NT2/D1 (cell line): ENCODE results near the gene PLOD1.

Experiments used
- DNase-seq: peaks from one replicate; pipeline ENCODE4 v3.0.0-alpha.2; 2011; ENCODE audit warnings: low read depth, low spot score
- H3K27me3 ChIP-seq: 2 replicates; pipeline ENCODE4 v1.6.0; 2011; ENCODE audit warnings: mild to moderate bottlenecking; ENCODE audit not compliant: insufficient read length, insufficient read depth
- H3K36me3 ChIP-seq: 2 replicates; pipeline ENCODE4 v1.6.1; 2011; ENCODE audit warnings: mild to moderate bottlenecking, low read length, mixed read lengths; ENCODE audit not compliant: insufficient read depth, insufficient read length
- H3K4me1 ChIP-seq: 2 replicates; pipeline ENCODE4 v1.5.1; 2011; ENCODE audit not compliant: insufficient read depth, insufficient read length
- H3K4me3 ChIP-seq: 2 replicates; pipeline ENCODE4 v1.5.1; 2011; ENCODE audit warnings: low read depth; ENCODE audit not compliant: insufficient read length
- H3K9ac ChIP-seq: 2 replicates; pipeline ENCODE4 v1.6.0; 2011; ENCODE audit warnings: low read depth; ENCODE audit not compliant: insufficient read length
- H3K9me3 ChIP-seq: 2 replicates; pipeline ENCODE4 v1.5.1; 2011; ENCODE audit warnings: mild to moderate bottlenecking, low read length; ENCODE audit not compliant: insufficient read depth
- SUZ12 ChIP-seq: IDR thresholded peaks from 2 replicates; pipeline ENCODE4 v1.6.1; 2011; ENCODE audit not compliant: insufficient read length, insufficient read depth; ENCODE audit errors: extremely low read depth
- YY1 ChIP-seq: IDR thresholded peaks from 2 replicates; pipeline ENCODE4 v1.6.1; 2011; ENCODE audit not compliant: insufficient read length, insufficient read depth
- ZNF274 ChIP-seq: IDR thresholded peaks from 2 replicates; pipeline ENCODE4 v1.6.1; 2011; ENCODE audit warnings: mild to moderate bottlenecking, low read depth, low read length

PLOD1 gene

DNA sequence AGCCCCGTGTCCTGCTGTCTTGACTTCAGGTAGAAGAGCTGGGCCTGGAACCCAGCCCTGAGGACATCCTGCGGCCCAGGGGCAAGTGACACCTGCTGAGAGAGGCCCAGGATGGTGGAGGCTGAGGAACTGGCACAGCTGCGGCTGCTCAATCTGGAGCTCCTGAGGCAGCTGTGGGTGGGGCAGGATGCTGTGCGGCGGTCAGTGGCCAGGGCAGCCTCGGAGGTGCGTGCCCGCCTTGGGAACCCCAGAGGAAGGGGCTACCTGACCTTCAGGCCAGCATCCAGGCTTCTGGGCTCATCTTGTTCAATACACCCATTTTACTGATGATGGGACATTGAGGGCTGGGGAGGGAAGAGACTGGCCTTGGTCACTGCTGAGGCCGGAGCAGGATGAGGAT is 87.1 kb downstream of the PLOD1 start:
- Histone ChIP-seq H3K9me3 (no peaks in the 10 kb centered on the region), H3K27me3 (no peaks in the 10 kb centered on the region), H3K4me1 (peaks cover 7% of the 10 kb centered on the region), H3K9ac (peak overlapping the region; percentile 21), H3K4me3 (no peak overlapping the region), H3K36me3 (peaks cover 41% of the 10 kb centered on the region)
- DNase-seq: no peak
- TF ChIP-seq YY1: no peak
- TF ChIP-seq ZNF274: no peak
- no peak for TF ChIP-seq SUZ12

DNA sequence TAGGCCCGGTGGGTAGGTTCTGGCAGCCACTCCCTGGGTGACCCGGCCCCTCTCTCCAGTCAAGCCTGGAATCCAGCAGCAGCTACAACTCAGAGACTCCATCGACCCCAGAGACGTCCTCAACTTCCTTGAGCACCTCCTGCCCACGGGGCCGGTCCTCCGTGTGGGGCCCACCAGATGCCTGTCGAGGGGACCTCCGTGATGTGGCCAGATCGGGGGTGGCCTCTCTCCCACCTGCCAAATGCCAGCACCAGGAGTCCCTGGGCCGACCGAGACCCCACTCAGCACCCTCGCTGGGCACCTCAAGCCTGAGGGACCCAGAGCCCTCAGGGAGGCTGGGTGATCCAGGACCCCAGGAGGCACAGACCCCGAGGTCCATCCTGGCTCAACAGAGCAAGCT is 87.5 kb downstream of the PLOD1 start:
- H3K36me3 ChIP-seq: peaks cover 43% of the 10 kb centered on the region

More for the DNA sequence above, 87.5 kb downstream of the PLOD1 start:
- TF ChIP-seq YY1 (no peak), ZNF274 (no peak), SUZ12 (no peak)
- Histone ChIP-seq H3K4me3 (no peak overlapping the region), H3K9ac (peak overlapping the region; percentile 21), H3K27me3 (no peaks in the 10 kb centered on the region), H3K4me1 (peaks cover 7% of the 10 kb centered on the region), H3K9me3 (no peaks in the 10 kb centered on the region)
- DNase-seq: no peak
